Measurements from ENCODE around the gene ITGA3.

ITGA3 gene

DNA sequence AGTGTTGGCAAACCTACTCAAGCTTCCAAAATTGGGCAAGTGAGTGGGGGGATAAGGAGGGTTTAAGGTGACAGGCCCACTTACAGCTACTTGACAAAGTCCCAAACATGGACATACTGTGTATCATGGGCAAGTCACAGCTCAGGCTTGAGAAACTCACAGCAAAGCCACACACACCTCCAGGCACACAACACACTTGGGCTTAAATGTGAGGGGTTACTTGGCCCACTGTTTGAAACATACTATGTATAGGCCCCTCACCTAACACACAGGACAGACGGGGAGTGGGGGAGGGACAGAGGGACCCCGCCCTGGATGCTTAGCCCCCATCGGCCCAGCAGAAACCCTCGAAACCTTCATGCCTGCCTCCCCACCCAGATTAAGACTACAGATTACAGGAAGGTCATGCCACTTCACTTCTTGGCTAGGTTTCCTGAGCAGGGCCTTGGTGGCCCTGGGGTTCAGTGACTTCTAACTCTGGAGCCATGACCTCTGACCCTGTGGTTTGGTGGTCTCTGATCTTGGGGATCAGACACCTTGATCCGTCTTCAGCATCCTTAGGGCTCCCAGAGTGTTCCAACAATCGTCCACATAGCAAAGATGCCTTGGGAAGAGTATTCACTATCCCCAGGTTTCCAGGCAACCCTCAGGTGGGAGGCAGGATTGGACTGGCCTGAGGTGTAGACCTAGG is 76.3 kb downstream of the ITGA3 start:
- no peak overlapping the region for H3K4me3 ChIP-seq (ENCODE audit: low read depth, low read length)
- DNase-seq (ENCODE audit: low read depth): no peak
- TF ChIP-seq, protein P1, sequence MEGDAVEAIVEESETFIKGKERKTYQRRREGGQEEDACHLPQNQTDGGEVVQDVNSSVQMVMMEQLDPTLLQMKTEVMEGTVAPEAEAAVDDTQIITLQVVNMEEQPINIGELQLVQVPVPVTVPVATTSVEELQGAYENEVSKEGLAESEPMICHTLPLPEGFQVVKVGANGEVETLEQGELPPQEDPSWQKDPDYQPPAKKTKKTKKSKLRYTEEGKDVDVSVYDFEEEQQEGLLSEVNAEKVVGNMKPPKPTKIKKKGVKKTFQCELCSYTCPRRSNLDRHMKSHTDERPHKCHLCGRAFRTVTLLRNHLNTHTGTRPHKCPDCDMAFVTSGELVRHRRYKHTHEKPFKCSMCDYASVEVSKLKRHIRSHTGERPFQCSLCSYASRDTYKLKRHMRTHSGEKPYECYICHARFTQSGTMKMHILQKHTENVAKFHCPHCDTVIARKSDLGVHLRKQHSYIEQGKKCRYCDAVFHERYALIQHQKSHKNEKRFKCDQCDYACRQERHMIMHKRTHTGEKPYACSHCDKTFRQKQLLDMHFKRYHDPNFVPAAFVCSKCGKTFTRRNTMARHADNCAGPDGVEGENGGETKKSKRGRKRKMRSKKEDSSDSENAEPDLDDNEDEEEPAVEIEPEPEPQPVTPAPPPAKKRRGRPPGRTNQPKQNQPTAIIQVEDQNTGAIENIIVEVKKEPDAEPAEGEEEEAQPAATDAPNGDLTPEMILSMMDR (IDR thresholded peaks at IDR 0.05; ENCODE audit: control insufficient read depth, extremely low read depth, insufficient read depth): no peak

DNA sequence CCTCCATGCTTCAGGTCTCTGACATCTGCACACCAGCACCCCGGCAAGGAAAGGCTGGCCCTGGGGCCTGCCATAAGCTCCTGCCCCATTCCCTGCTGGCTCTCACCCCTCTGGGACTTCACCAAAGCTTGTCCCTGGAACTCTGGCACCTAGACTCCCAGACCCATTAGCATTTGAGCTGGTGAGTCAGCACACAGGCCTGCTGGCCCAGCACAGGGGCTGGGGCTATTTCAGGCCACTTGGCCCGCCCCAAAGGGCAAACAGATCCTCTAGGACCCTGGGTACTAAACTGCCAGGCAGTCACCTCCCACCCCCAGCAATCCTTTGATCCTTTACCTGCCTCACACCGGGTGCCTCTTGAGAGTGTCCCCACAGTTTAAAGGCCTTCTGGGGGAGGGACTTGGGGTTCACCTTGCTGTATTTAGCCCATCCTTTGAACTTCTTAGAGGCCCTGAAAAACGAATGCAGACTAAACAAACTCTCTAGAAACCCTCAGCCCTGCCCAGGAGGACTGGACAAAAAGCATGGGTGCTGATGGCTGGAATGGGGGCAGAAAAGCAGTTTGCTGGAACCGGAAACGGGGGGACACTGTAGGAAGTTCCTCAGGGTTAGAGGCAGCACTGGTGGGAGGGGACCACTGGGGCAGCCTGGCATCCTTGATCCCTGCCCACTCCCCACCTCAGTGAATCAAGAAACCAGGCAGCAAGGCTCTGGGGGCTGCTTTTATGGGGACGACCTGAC is 77.3 kb downstream of the ITGA3 start:
- DNase-seq (ENCODE audit: low read depth): no peak
- H3K4me3 ChIP-seq (ENCODE audit: low read depth, low read length): no peak overlapping the region
- TF ChIP-seq, protein P1 (IDR thresholded peaks at IDR 0.05; ENCODE audit: control insufficient read depth, extremely low read depth, insufficient read depth): no peak

DNA sequence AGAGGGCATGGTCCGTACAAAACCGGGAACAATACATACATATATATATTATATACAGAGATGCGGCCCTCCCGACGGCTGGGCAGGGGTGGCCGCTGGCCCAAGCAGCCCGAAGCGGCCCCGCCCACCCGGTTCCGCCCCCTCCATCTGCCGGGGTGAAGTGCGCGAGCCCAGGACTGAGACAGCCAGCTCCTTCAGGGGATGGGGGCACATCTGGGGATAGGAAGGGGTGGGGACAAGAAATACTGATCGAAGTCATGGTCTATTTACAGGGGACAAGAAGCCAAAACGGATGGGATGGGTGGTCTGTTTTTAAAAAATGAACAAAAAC is 77.8 kb downstream of the ITGA3 start:
- H3K4me3 ChIP-seq (ENCODE audit: low read depth, low read length): no peak overlapping the region
- TF ChIP-seq, protein P1 (IDR thresholded peaks at IDR 0.05; ENCODE audit: control insufficient read depth, extremely low read depth, insufficient read depth): no peak
- DNase-seq (ENCODE audit: low read depth): no peak

DNA sequence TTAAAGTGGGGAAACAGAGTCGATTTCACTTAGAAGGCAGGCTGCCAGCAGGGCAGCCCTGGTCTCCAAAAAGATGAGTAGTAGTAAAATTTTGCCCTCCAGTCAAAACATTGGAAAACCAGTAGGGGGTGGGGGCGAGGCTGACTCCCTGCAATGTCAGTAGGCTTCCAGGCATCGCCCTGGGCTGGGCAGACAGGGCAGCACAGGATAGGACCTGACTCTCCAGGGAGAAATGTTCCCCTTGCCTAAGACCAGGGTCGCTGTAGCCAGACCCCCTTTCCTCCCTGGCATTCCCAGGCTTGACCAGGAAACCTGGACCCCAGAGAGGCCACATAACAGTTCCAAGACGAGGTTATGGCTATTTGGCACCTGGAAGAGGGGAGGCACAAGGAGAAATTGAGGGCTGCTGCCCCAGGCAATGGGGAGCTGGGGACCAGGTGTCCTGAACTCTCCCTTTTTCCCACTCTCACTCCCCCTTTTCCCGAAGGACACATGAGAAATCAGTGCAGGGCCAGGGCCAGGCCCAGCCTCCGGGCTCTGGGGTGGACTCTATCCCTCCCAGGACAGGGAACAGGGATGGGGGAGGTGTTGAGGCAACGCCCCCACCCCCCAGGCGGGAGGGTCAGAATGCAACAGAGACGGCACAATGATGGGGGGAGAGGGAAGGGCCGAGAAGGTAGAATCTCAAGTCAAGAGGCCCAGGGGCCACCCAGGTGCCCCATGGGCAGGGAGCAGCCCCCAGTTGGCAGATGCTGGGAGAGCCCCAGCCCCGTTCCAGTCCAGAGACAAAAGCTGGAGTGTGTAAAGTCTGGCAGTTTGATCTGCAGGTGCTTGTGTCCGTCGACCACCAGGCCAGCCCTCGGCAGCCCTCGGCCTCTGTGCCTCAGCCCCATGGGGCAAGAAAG is 78.5 kb downstream of the ITGA3 start:
- DNase-seq (ENCODE audit: low read depth): no peak
- TF ChIP-seq, protein P1 (IDR thresholded peaks at IDR 0.05; ENCODE audit: control insufficient read depth, extremely low read depth, insufficient read depth): no peak
- H3K4me3 ChIP-seq (ENCODE audit: low read depth, low read length): no peak overlapping the region

DNA sequence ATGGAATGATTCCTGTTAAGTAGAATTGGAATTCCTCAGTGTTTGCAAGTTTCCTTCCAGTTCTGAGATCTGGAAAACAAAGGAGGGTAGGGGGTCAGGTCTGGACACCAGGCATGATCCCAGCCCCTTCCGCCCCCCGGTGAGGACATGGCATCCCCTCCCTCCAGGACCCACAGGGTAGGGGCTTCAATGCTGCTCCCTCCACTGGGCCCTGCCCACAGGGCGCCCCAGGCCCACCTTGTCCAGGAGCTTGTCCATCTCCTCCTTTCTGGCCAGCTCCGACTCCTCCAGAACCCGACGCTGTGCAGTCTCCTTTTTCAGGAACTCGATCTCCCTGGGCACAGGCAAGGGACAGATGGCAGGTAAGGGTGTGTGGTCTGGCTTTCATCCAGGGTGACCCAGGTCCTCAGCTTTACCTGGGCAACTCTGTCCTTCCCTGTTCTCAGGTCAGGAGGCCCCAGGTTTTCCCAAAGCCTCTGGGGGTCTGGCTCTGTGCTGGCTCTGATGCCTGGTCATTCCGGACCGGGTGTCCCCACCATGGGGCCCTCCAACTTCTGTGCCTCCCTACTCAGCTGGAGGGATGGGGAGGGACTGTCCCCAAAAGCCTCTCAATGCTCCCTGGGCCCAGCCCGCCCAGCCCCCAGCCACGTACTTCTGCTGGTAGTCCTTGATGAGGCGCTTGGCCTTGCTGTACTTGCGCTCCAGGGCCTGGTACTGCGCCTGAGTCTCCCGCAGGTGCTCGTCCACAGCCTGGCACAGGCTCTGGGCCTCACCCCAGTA is 79.6 kb downstream of the ITGA3 start:
- no peak for DNase-seq (ENCODE audit: low read depth)
- TF ChIP-seq, protein P1 (IDR thresholded peaks at IDR 0.05; ENCODE audit: control insufficient read depth, extremely low read depth, insufficient read depth): no peak
- H3K4me3 ChIP-seq (ENCODE audit: low read depth, low read length): no peak overlapping the region

DNA sequence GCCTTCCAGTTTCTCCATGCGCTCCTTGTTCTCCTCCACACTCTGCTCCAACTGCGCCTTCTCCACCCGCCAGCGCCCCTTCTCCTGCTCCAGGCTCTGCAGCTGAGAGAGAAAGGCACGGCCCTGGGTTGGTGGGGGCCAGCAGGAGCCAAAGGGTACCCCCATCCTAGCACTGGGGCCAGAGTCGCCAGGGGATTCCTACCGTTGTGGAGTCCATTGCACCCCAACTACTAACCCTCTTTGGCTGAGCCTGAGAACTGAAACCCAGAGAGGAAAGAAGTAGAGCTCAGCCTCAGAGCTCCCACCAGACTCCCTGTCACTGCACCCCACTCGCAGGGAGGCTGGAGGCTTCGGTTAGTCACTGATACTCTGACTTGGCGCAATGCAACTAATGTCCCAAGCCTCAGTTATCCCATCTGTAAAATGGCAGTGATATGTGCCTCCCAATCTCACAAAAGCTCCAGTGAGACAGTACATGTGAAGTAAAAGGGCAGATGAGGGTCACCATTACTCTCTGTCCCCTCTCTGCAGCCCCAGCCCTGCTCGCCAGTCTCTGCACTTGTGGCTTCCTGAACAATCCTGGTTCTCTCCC is 80.3 kb downstream of the ITGA3 start:
- no peak overlapping the region for H3K4me3 ChIP-seq (ENCODE audit: low read depth, low read length)
- TF ChIP-seq, protein P1 (IDR thresholded peaks at IDR 0.05; ENCODE audit: control insufficient read depth, extremely low read depth, insufficient read depth): no peak
- DNase-seq (ENCODE audit: low read depth): no peak
